Measurements from ENCODE around the gene FOXO3.

FOXO3 gene

GRCh38 chr6:108710030-108710429 lies 149.3 kb downstream of the FOXO3 start:
- no peak overlapping the region for H3K27ac ChIP-seq

GRCh38 chr6:108710551-108710950 lies 149.8 kb downstream of the FOXO3 start:
- H3K27ac ChIP-seq: no peak overlapping the region
- H3K36me3 ChIP-seq (ENCODE audit: insufficient read depth, low read length): no peaks in the 10 kb centered on the region
- TF ChIP-seq POLR2AphosphoS5 (IDR thresholded peaks at IDR 0.05; ENCODE audit: borderline replicate concordance, low read depth, low read length) (no peak), FOXP2 (optimal IDR thresholded peaks at IDR 0.05; ENCODE audit: control extremely low read depth, extremely low read length, insufficient read depth) (no peak), EZH2 (IDR thresholded peaks at IDR 0.05) (no peak)
- DNase-seq (ENCODE audit: low read depth, low spot score): no peak
- H3K9me3 ChIP-seq (ENCODE audit: low read depth, low read length): no peaks in the 10 kb centered on the region
- no peak overlapping the region for H3K9ac ChIP-seq (ENCODE audit: insufficient read length)
- no peak overlapping the region for H3K4me3 ChIP-seq

More at GRCh38 chr6:108710030-108710429, 149.3 kb downstream of the FOXO3 start:
- no peaks in the 10 kb centered on the region for H3K9me3 ChIP-seq (ENCODE audit: low read depth, low read length)
- TF ChIP-seq EZH2 (IDR thresholded peaks at IDR 0.05): no peak
- no peak for TF ChIP-seq FOXP2 (optimal IDR thresholded peaks at IDR 0.05; ENCODE audit: control extremely low read depth, extremely low read length, insufficient read depth)
- TF ChIP-seq POLR2AphosphoS5 (IDR thresholded peaks at IDR 0.05; ENCODE audit: borderline replicate concordance, low read depth, low read length): no peak
- H3K36me3 ChIP-seq (ENCODE audit: insufficient read depth, low read length): no peaks in the 10 kb centered on the region
- H3K9ac ChIP-seq (ENCODE audit: insufficient read length): no peak overlapping the region
- no peak overlapping the region for H3K4me3 ChIP-seq
- no peak for DNase-seq (ENCODE audit: low read depth, low spot score)

DNA sequence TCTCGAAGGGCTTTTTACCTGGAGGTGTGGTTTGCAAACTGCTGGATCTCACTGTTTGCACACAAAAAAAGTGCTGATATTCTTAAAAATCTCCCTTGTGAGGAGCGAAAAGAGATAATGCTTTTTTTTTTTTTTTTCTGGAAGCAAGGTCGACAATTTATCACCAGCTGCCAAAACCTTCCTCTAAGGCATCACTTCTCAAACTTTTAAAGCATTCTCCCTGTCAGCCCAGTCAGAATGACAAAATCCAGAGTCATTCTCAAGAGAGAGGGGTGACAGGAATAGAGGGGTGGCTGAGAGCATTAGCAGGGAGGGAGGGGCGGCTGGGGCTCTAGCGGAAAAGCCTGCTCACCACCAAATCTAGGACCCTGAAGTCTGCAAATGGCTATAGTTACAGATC lies 150.4 kb downstream of the FOXO3 start:
- H3K9ac ChIP-seq (ENCODE audit: insufficient read length): no peak overlapping the region
- H3K27ac ChIP-seq: no peak overlapping the region
- no peak overlapping the region for H3K4me3 ChIP-seq
- H3K9me3 ChIP-seq (ENCODE audit: low read depth, low read length): no peaks in the 10 kb centered on the region
- no peak for TF ChIP-seq POLR2AphosphoS5 (IDR thresholded peaks at IDR 0.05; ENCODE audit: borderline replicate concordance, low read depth, low read length)
- TF ChIP-seq EZH2 (IDR thresholded peaks at IDR 0.05): no peak
- no peak for TF ChIP-seq FOXP2 (optimal IDR thresholded peaks at IDR 0.05; ENCODE audit: control extremely low read depth, extremely low read length, insufficient read depth)
- no peak for DNase-seq (ENCODE audit: low read depth, low spot score)
- no peaks in the 10 kb centered on the region for H3K36me3 ChIP-seq (ENCODE audit: insufficient read depth, low read length)

DNA sequence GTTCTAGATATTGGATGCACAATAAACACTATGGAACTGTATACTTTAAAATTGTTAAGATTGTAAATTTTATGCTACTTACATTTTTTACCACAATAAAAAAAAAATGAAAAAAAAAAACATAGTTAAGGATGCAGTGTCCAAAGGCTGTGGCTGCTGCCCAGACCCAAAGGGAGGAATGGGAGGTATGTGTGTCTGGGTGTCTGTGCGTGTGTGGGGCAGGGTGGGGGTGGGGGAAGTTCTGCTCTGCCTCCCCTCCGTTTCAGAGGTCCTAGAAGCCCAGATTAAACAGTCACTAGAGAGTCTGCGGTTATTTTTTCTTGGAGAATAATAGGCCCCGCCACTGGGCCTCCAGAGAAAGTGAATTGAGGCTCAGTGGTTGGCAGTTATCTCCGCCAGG lies 151.1 kb downstream of the FOXO3 start:
- Histone ChIP-seq H3K9me3 (ENCODE audit: low read depth, low read length) (no peaks in the 10 kb centered on the region), H3K27ac (no peak overlapping the region), H3K36me3 (ENCODE audit: insufficient read depth, low read length) (no peaks in the 10 kb centered on the region), H3K9ac (ENCODE audit: insufficient read length) (no peak overlapping the region), H3K4me3 (no peak overlapping the region)
- DNase-seq (ENCODE audit: low read depth, low spot score): no peak
- TF ChIP-seq EZH2 (IDR thresholded peaks at IDR 0.05): no peak
- no peak for TF ChIP-seq POLR2AphosphoS5 (IDR thresholded peaks at IDR 0.05; ENCODE audit: borderline replicate concordance, low read depth, low read length)
- no peak for TF ChIP-seq FOXP2 (optimal IDR thresholded peaks at IDR 0.05; ENCODE audit: control extremely low read depth, extremely low read length, insufficient read depth)

GRCh38 chr6:108712946-108713345 lies 152.2 kb downstream of the FOXO3 start:
- H3K36me3 ChIP-seq (ENCODE audit: insufficient read depth, low read length): no peaks in the 10 kb centered on the region
- TF ChIP-seq EZH2 (IDR thresholded peaks at IDR 0.05) (no peak), POLR2AphosphoS5 (IDR thresholded peaks at IDR 0.05; ENCODE audit: borderline replicate concordance, low read depth, low read length) (no peak)
- no peak for DNase-seq (ENCODE audit: low read depth, low spot score)
- H3K4me3 ChIP-seq: no peak overlapping the region
- H3K27ac ChIP-seq: no peak overlapping the region
- H3K9ac ChIP-seq (ENCODE audit: insufficient read length): no peak overlapping the region
- H3K9me3 ChIP-seq (ENCODE audit: low read depth, low read length): no peaks in the 10 kb centered on the region

- Histone ChIP-seq H3K9ac (ENCODE audit: insufficient read length) (no peak overlapping the region), H3K9me3 (ENCODE audit: low read depth, low read length) (no peaks in the 10 kb centered on the region), H3K4me3 (no peak overlapping the region; the same call in 1 of the 2 replicates), H3K27ac (no peak overlapping the region), H3K36me3 (ENCODE audit: insufficient read depth, low read length) (no peaks in the 10 kb centered on the region)
- DNase-seq (ENCODE audit: low read depth, low spot score): no peak
- no peak for TF ChIP-seq POLR2AphosphoS5 (IDR thresholded peaks at IDR 0.05; ENCODE audit: borderline replicate concordance, low read depth, low read length)
- TF ChIP-seq FOXP2 (optimal IDR thresholded peaks at IDR 0.05; ENCODE audit: control extremely low read depth, extremely low read length, insufficient read depth): no peak
- TF ChIP-seq EZH2 (IDR thresholded peaks at IDR 0.05): no peak
These were observed 153.5 kb downstream of the FOXO3 start for GRCh38 chr6:108714101-108714765.

DNA sequence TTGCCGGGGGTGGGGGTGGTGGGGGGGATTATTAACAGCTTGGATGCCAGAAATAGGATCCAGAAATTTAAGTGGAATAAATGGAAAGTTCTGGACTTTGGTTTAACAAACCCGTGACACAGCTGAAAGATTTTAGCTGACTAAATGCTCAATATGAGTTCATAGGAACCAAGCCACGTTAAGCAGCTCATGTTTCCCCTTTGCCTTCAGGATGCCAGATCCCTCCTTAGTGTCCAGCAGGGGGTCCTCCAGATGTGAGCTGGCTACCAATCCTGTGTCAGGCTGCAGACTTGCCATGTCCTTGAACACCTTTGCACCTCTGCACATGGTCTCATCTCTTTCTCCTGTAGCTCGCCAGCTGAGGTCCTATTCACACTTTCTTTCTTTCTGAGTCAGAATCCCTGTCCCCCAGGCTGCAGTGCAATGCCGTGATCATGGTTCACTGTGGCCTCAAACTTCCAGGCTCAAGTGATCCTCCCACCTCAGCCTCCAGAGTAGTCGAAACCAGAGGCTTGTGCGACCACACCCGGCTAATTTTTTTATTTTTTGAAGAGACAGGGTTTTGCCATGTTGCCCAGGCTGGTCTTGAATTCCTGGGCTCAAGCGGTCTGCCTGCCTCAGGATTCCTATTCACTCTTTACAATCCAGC lies 154.2 kb downstream of the FOXO3 start:
- Histone ChIP-seq H3K36me3 (ENCODE audit: insufficient read depth, low read length) (no peaks in the 10 kb centered on the region), H3K27ac (no peak overlapping the region), H3K4me3 (no peak overlapping the region), H3K9ac (ENCODE audit: insufficient read length) (no peak overlapping the region), H3K9me3 (ENCODE audit: low read depth, low read length) (no peaks in the 10 kb centered on the region)
- no peak for DNase-seq (ENCODE audit: low read depth, low spot score)
- TF ChIP-seq POLR2AphosphoS5 (IDR thresholded peaks at IDR 0.05; ENCODE audit: borderline replicate concordance, low read depth, low read length): no peak
- no peak for TF ChIP-seq FOXP2 (optimal IDR thresholded peaks at IDR 0.05; ENCODE audit: control extremely low read depth, extremely low read length, insufficient read depth)
- no peak for TF ChIP-seq EZH2 (IDR thresholded peaks at IDR 0.05)

- Histone ChIP-seq H3K4me3 (no peak overlapping the region), H3K27ac (no peak overlapping the region), H3K9ac (ENCODE audit: insufficient read length) (no peak overlapping the region), H3K9me3 (ENCODE audit: low read depth, low read length) (no peaks in the 10 kb centered on the region), H3K36me3 (ENCODE audit: insufficient read depth, low read length) (no peaks in the 10 kb centered on the region)
- TF ChIP-seq FOXP2 (optimal IDR thresholded peaks at IDR 0.05; ENCODE audit: control extremely low read depth, extremely low read length, insufficient read depth) (no peak), EZH2 (IDR thresholded peaks at IDR 0.05) (no peak), POLR2AphosphoS5 (IDR thresholded peaks at IDR 0.05; ENCODE audit: borderline replicate concordance, low read depth, low read length) (no peak)
- DNase-seq (ENCODE audit: low read depth, low spot score): no peak
These were observed 155.1 kb downstream of the FOXO3 start for GRCh38 chr6:108715832-108716231.
